SU-DHL-6 (cell line): ENCODE data around the gene KCNN3.

Source experiments
- CTCF ChIP-seq: fragments of 200-600 bp; sonication (generic); IDR thresholded peaks from one replicate; pipeline ENCODE4 v1.5.1; 2017; ENCODE audit warnings: antibody characterized with exemption, mild to moderate bottlenecking, low read length, moderate library complexity; ENCODE audit not compliant: insufficient read depth, poor library complexity, severe bottlenecking
- EZH2phosphoT487 ChIP-seq: fragments of 200-600 bp; sonication (generic), shearing (Covaris generic); conservative IDR thresholded peaks from 2 replicates; pipeline ENCODE4 v1.6.1; 2018; ENCODE audit warnings: mild to moderate bottlenecking, antibody characterized with exemption, low read length, moderate library complexity, mixed read lengths

DNA sequence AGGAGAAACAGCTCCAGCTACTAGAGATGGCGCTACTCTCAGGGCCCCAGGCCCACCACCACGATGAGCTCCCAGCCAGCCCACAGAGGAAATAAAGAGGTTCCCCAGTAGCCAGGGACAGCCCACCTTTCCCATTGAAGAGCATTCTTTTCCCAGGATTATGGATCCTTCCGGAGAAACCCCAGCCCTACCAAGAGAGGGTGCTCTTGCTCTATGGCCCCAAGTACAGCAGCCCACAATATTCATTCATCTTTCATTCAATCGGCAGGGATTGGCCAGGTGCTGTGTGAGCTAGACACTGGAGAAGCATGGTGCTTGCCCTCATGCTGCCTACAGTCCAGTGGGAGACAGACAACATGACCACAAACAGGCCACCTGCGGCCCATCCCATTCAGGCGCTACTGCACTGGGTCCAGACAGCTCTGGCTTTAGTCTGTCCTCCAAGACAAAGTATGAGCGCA is 36.6 kb upstream of the KCNN3 start:
- TF ChIP-seq CTCF = no peak
- TF ChIP-seq EZH2phosphoT487 = no peak
